GM12892 (cell line): ENCODE data around the gene SLC6A6.
"Not testable (repeated sequence)": the region's sequence is repeated elsewhere in the genome, so short reads cannot be mapped to it uniquely, and the experiment has no call there.

Experiments used
- DNase-seq: peaks from one replicate; pipeline ENCODE4 v3.0.0; 2011; ENCODE audit not compliant: insufficient read length
- FAIRE-seq: peaks from 2 replicates; lab custom pipeline; 2011; peaks lifted over from hg19 to GRCh38; lab: Jason Lieb, UNC
- POLR2A ChIP-seq: IDR thresholded peaks from 2 replicates; pipeline ENCODE4 v1.6.1; 2011; ENCODE audit warnings: low read depth, low read length, control low read depth
- POLR2AphosphoS5 ChIP-seq: IDR thresholded peaks from 2 replicates; pipeline ENCODE4 v1.6.1; 2011; ENCODE audit warnings: low read depth, low read length, control low read depth
- TAF1 ChIP-seq: IDR thresholded peaks from 2 replicates; pipeline ENCODE4 v1.6.1; 2011; ENCODE audit warnings: low read depth, mild to moderate bottlenecking, control low read depth, low read length, borderline replicate concordance

Gene SLC6A6

DNA sequence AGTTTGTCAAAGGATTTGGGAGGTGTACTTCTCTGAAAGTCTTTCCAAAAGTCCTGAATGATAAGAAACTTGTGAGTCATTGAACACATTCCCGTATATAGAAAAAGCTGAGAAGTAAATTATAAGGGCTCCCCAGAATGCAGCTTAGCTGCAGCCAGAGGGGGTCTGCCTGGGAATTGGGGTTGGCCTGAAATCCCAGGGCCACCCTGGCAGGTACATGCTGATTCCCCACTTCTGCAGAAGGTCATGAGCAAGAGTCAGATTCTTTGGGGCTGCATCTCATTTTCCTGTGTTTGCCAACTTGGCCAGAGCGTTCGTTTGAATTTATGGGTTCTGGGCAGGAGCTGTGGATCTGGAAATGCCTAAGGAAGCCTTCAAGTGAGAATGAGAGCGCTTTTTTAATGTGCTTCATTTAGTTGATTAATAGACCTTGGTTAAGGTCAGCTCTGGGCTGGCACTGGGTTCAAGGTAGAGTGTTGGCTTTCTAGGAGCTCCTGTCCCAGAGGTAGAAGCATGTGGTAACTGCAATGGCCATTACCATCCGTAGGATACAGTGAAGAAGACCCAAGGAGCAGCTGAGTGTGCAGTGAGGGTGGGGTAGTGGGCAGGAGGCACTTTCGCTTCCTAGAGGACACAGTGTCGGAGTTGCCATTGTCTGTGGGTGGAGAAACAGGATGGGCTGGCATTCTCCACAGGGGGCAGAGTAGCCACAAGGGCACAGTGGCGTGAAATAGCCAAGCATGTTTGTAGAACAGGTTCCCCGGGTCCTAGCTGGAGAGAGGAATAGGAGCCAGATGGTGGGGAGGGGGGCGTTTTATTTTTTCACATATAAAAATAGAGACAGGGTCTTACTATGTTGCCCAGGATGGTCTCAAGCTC lies 3.2 kb downstream of the SLC6A6 start:
- no peak for FAIRE-seq
- TF ChIP-seq POLR2A (no peak), TAF1 (no peak), POLR2AphosphoS5 (no peak)
- DNase-seq, result no peak

DNA sequence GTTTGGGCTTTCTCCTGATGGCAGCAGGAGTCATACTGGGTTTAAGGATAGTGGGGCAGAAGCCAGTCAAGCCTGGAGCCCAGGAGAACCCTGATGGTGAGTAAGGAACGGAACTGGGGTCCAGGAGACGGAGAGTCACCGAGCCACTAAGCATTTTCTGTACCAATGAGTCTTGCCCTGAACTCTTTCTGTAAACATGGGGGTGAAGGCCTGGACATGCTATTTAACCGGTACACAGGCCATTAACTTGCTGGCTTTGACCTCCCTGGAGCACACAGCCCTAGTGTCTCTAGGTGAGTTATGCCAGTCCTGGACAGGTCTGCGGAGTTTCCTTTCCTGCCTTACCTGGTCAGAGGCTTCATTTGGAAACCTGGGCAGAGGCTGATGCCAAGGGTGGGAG lies 3.9 kb downstream of the SLC6A6 start:
- no peak for FAIRE-seq
- DNase-seq, result no peak
- TF ChIP-seq POLR2A (no peak), POLR2AphosphoS5 (no peak), TAF1 (no peak)

DNA sequence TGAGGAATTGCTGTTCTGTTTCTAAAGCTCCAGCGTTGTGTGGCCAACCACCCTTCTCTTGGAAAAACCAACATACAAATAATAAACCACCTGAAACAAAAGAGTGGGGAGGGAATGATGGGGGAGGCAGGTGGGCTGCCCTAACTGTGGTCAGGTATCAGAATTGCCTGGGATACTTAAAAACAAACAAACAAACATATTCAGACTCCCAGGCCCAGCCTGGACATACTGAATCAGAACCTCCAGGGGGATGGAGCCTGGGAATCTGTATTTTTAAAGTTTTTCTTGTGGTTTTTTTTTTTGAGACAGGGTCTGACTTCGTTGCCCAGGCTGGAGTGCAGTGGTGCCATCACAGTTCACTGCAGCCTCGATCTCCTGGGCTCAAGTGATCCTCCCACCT lies 4.4 kb downstream of the SLC6A6 start:
- no peak for FAIRE-seq
- no peak for DNase-seq
- TF ChIP-seq TAF1 (no peak), POLR2A (no peak), POLR2AphosphoS5 (no peak)

DNA sequence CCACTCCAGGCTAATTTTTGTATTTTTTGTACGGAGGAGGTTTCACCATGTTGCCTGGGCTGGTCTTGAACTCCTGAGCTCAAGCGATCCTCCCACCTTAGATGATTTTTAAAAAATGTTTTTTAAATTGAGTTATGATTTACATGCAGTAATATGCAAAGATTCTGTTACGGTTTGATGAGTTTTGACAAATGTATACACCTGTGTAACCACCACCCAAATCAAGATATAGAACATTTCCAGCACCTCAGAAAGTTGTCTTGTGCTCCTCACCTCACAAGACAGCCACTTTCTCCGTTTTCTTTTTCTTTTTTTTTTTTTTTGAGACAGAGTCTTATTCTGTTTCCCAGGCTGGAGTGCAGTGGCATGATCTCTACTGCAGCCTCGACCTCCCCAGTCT lies 4.8 kb downstream of the SLC6A6 start:
- FAIRE-seq (no peak), DNase-seq (no peak)
- TF ChIP-seq TAF1 (no peak), POLR2A (no peak), POLR2AphosphoS5 (no peak)

DNA sequence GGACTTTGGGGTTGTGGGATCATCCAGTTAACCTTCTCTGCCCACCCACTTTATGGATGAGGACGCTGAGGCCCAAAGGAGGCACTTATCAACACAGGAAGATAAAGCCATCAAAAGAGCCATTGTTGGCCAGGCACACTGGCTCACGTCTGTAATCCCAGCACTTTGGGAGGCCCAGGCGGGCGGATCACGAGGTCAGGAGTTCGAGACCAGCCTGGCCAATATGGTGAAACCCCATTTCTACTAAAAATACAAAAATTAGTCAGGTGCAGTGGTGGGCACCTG lies 7.3 kb downstream of the SLC6A6 start:
- DNase-seq, FAIRE-seq: not testable (repeated sequence)

DNA sequence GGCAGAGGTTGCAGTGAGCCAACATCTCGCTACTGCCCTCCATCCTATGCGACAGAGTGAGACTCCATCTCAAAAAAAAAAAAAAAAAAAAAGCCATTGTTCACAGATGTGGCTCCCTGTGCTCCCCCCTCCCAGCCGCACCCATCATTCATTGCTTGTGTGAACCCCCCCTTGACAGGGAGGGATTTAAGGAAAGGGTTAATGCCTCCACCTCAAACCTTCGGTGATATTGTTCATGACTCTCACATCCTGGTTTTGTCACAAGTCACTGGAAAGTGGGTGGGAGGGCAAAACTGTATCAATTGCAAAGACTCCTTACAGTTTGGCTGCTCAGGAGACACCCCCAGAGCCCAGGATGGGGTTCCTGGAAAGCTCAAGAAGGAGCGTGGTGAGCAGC lies 7.7 kb downstream of the SLC6A6 start:
- no peak for FAIRE-seq
- DNase-seq, result no peak
- TF ChIP-seq POLR2A (no peak), TAF1 (no peak), POLR2AphosphoS5 (no peak)

DNA sequence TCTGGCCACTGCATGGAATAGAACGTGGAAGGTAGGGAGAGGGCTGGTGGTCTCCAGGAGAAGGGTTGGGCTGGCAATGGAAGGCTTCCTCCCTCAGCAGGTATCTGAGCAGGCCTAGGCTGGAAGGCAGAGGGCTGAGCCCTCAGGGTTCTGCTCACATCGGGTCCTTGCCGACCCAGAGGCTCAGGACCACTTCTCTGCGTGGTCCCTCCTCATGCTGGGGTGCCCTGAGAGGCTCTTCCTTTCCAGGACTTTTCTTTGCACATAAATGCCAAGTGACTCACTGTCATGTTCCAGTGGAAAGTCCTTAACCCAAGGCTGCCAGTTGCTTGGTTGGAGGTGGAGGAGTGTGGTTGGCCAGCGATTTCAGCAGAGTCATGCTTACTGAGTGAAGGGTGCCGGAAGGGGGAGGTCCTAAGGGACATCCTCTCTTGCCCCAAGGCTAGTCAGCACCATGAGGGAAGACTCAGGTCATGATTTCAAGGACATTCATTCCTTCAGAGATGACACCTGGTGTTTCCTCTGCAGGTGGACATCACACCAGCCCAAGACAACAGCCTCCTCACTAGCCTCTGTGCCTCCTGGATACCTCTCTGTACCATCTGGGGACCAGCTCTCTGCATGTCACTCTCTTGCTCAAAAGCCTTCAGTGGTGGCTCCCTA lies 8.2 kb downstream of the SLC6A6 start:
- DNase-seq (no peak), FAIRE-seq (no peak)
- no peak for TF ChIP-seq POLR2A
- TF ChIP-seq TAF1, result no peak
- no peak for TF ChIP-seq POLR2AphosphoS5

DNA sequence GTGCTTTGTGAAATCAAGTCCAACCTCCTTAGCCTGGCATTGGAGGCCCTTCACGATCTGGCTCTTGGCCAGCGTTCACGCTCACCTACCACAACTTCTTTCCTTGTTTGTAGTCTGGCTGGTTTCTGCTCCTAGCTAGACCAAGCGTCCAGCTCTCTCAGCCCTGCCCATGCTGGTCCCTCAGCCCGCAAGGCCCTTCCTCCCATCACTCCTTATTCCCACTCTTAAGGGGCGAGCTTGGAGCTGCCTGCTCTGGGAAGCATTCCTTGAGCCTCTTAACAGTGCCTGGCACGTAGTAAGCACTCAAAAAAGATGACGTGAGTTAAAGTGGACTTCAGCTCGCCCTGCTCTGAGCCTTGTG lies 8.7 kb downstream of the SLC6A6 start:
- DNase-seq (no peak), FAIRE-seq (no peak)
- TF ChIP-seq POLR2AphosphoS5, result no peak
- no peak for TF ChIP-seq POLR2A
- no peak for TF ChIP-seq TAF1

DNA sequence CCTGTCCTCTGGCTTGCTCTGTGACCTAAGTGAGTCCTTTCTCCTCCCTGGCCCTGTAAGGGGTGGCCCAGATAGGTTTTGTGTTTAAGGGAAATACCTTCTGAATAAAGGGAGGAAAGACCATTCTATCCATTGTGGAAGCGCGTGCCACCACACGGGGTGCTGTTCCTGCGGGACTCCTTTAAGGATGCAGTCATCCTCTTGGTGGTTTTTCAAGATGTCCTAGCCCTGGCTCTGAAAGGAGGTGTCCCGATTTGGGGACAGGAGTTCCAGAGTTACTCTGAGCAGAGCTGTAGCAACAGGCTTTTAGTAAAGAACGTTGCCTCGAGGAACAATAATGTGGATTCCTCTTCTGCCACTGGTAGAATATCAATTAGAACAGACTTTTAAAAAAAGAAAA lies 9.6 kb downstream of the SLC6A6 start:
- FAIRE-seq (no peak), DNase-seq (no peak)
- no peak for TF ChIP-seq POLR2A
- TF ChIP-seq TAF1, result no peak
- no peak for TF ChIP-seq POLR2AphosphoS5

DNA sequence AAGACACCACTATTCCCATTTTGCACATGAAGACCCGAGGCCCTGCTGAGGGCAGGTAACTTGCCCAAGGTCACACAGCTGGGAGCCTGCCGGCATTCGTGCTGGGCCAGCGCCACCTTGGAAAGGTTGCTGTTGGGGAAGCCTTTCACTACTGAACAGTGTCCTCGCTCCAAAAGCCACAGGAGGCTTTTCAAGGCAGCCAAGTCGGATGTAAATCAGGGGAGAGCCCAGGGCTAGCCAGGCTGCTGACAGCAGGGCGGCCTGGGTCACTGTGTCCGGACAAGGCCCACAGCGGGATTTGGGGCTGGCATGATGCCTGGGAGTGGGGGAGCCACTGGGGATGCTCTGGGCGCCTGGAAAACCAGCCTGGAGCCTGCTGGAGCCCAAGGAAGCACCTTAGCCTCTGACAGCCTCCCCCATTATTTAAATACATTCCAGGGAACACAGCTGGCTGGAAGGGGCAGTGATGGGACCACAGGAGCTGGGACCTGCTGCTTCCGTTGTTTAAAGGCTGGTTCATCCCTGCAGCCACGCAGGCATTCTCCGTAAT lies 10.5 kb downstream of the SLC6A6 start:
- FAIRE-seq, result no peak
- DNase-seq, result no peak
- TF ChIP-seq TAF1 (no peak), POLR2A (no peak), POLR2AphosphoS5 (no peak)

DNA sequence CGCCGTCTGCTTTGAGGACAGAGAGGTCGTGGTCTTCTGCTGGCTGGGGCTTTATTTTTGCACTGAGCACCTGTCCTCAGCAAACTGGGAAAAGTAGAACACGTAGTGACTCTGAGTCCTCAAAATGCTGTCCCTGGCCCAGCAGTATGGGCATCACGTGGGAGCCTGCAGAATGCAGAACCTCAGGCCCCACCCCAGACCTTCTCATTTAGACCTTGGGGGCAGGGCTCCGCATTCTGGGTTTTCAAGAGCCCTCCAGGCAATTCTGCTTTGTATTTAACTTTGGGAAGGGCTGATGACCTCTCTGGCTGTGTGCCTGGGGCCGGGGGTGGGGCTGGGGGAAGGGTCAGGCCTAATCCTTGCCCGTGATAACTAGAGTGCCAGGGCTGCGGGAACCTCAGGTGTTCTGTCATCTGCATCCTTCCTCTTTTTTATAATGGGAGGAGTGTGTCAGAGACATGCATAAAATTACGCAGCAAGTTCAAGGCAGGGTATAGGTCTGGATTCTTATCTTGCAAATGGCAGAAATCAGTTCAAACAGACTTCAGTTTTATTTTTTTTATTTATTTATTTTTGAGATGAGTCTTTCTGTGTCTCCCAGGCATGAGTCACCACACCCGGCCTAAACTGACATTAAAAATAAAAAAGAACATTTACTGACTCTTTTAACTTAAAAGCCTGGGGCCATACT lies 11.1 kb downstream of the SLC6A6 start:
- FAIRE-seq (no peak), DNase-seq (no peak)
- TF ChIP-seq TAF1, result no peak
- TF ChIP-seq POLR2A, result no peak
- TF ChIP-seq POLR2AphosphoS5, result no peak

DNA sequence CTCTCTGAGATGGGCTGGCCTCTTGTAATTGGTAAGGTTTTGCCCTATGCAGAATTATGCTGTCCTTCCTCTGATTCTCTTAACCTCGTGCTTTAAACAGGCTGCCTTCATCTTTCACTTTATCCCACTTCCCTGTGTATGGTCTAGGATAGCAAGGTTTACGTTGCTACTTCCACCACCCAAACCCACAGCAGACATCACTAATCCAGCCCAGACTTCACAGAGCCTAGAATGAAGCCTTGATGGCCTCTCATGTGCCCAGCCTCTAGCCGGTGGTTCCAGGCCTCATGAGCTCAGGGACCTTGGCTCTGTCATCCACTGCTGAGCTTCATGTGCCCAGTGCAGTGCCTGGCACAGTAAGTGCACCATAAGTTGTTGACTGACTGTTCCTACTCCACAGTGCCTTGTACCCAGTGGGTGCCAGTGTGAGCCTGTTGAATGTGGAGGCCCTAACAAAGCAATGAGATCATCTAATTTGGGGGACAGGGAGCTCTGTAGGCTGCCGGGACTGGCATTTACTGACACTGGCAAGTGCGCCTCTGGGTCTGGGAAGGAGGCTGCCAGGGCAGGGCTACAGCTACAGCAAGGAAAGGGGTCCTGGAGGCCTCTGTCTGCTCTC lies 12.5 kb downstream of the SLC6A6 start:
- TF ChIP-seq POLR2A, result no peak
- no peak for TF ChIP-seq TAF1
- no peak for TF ChIP-seq POLR2AphosphoS5
- no peak for DNase-seq
- FAIRE-seq, result no peak
